HEK293T (cell line): ENCODE measurements around the gene TMEM233.
"Not testable (repeated sequence)": the region's sequence is repeated elsewhere in the genome, so short reads cannot be mapped to it uniquely, and the experiment has no call there.

Experiments used
- CTCF ChIA-PET: fragments of 350-600 bp; formaldehyde crosslinking; extraction: SDS; loops from one replicate; lab custom pipeline; 2021; ENCODE audit warnings: antibody characterized with exemption, inconsistent platforms; lab: Yijun Ruan, JAX
- POLR2A ChIA-PET: fragments of 350-600 bp; formaldehyde crosslinking; extraction: SDS; loops from one replicate; lab custom pipeline; 2020; ENCODE audit warnings: antibody characterized with exemption, inconsistent platforms; lab: Yijun Ruan, JAX
- DNase-seq: peaks from one replicate; pipeline ENCODE4 v3.0.0; 2012; ENCODE audit warnings: mixed read lengths; ENCODE audit errors: extremely low spot score
- ARNT ChIP-seq: fragments of 450-650 bp; IDR thresholded peaks from 2 replicates; pipeline ENCODE4 v1.6.1; 2017; ENCODE audit warnings: mild to moderate bottlenecking
- BHLHE40 ChIP-seq: fragments of 450-650 bp; IDR thresholded peaks from 2 replicates; pipeline ENCODE4 v1.6.1; 2016; ENCODE audit warnings: mild to moderate bottlenecking, moderate library complexity, borderline replicate concordance
- CTBP1 ChIP-seq: fragments of 450-650 bp; IDR thresholded peaks from 2 replicates; pipeline ENCODE4 v1.6.1; 2016; ENCODE audit warnings: borderline replicate concordance
- ELF4 ChIP-seq: fragments of 450-650 bp; IDR thresholded peaks from 2 replicates; pipeline ENCODE4 v1.6.1; 2017; ENCODE audit warnings: antibody characterized with exemption
- FOXA1 ChIP-seq: fragments of 450-650 bp; IDR thresholded peaks from 2 replicates; pipeline ENCODE4 v1.6.1; 2016; ENCODE audit warnings: mild to moderate bottlenecking
- FOXK2 ChIP-seq: fragments of 450-650 bp; IDR thresholded peaks from 2 replicates; pipeline ENCODE4 v1.6.1; 2016; ENCODE audit warnings: mild to moderate bottlenecking
- FOXM1 ChIP-seq: fragments of 450-650 bp; IDR thresholded peaks from 2 replicates; pipeline ENCODE4 v1.6.1; 2017; ENCODE audit warnings: mild to moderate bottlenecking, borderline replicate concordance
- HDGF ChIP-seq: fragments of 450-650 bp; IDR thresholded peaks from 2 replicates; pipeline ENCODE4 v1.6.1; 2017; ENCODE audit warnings: antibody characterized with exemption, borderline replicate concordance
- L3MBTL2 ChIP-seq: fragments of 450-650 bp; conservative IDR thresholded peaks from 2 replicates; pipeline ENCODE4 v1.6.1; 2016; ENCODE audit warnings: mild to moderate bottlenecking
- LEF1 ChIP-seq: fragments of 450-650 bp; IDR thresholded peaks from 2 replicates; pipeline ENCODE4 v1.6.1; 2017; ENCODE audit warnings: mild to moderate bottlenecking, borderline replicate concordance
- NFRKB ChIP-seq: fragments of 450-650 bp; IDR thresholded peaks from 2 replicates; pipeline ENCODE4 v1.6.1; 2016; ENCODE audit warnings: mild to moderate bottlenecking, moderate library complexity
- PKNOX1 ChIP-seq: fragments of 450-650 bp; IDR thresholded peaks from 2 replicates; pipeline ENCODE4 v1.6.1; 2016
- SP1 ChIP-seq: fragments of 450-650 bp; IDR thresholded peaks from 2 replicates; pipeline ENCODE4 v1.6.1; 2017
- SUZ12 ChIP-seq: fragments of 450-650 bp; IDR thresholded peaks from 2 replicates; pipeline ENCODE4 v1.6.1; 2016; ENCODE audit warnings: mild to moderate bottlenecking
- TARDBP ChIP-seq: fragments of 450-650 bp; IDR thresholded peaks from 2 replicates; pipeline ENCODE4 v1.6.1; 2016
- ZNF384 ChIP-seq: fragments of 450-650 bp; IDR thresholded peaks from 2 replicates; pipeline ENCODE4 v1.6.1; 2016

The TMEM233 gene

GRCh38 chr12:119634743-119635142 lies 41.2 kb downstream of the TMEM233 start:
- POLR2A ChIA-PET = no interaction called here
- TF ChIP-seq FOXA1 (no peak), HDGF (no peak), FOXM1 (no peak), SP1 (no peak), ARNT (no peak), NFRKB (no peak), CTBP1 (no peak), TARDBP (no peak)
- DNase-seq = no peak
- CTCF ChIA-PET = interaction anchor here (0.5 to 1.1 kb wide), 2 partner anchors 9 to 22 kb away, joined by 3 to 5 read pairs; no protein-coding TSS in a partner anchor

GRCh38 chr12:119642986-119643385 lies 49.4 kb downstream of the TMEM233 start:
- ChIA-PET CTCF (interaction anchor here (0.6 to 1.5 kb wide), 5 partner anchors 10 to 40 kb away, joined by 3 to 6 read pairs (median 4); no protein-coding TSS in a partner anchor), POLR2A (no interaction called here)
- DNase-seq = peak; percentile 10
- TF ChIP-seq PKNOX1 (no peak), ELF4 (no peak), LEF1 (no peak), ZNF384 (no peak), BHLHE40 (no peak), HDGF (no peak)

- ChIA-PET POLR2A (no interaction called here), CTCF (no interaction called here)
- no peak for DNase-seq
- TF ChIP-seq HDGF = no peak
- TF ChIP-seq LEF1 = no peak
- TF ChIP-seq FOXM1 = no peak
- TF ChIP-seq TARDBP = no peak
- TF ChIP-seq ZNF384 = no peak
- no peak for TF ChIP-seq L3MBTL2
- TF ChIP-seq SP1 = no peak
Observed at GRCh38 chr12:119644930-119645329, 51.4 kb downstream of the TMEM233 start.

- TF ChIP-seq L3MBTL2 (no peak), SUZ12 (no peak), ELF4 (no peak), BHLHE40 (no peak), NFRKB (no peak), PKNOX1 (no peak)
- POLR2A ChIA-PET = no interaction called here
- CTCF ChIA-PET = no interaction called here
- no peak for DNase-seq
Observed at GRCh38 chr12:119645535-119646059, 52.0 kb downstream of the TMEM233 start.

GRCh38 chr12:119649202-119649808 lies 55.7 kb downstream of the TMEM233 start:
- peak; percentile 41 for DNase-seq
- TF ChIP-seq ZNF384 = no peak
- no peak for TF ChIP-seq FOXA1
- POLR2A ChIA-PET = no interaction called here
- CTCF ChIA-PET = interaction anchor here (0.6 kb wide), 1 partner anchor 104 kb away, joined by 4 read pairs; no protein-coding TSS in a partner anchor

DNA sequence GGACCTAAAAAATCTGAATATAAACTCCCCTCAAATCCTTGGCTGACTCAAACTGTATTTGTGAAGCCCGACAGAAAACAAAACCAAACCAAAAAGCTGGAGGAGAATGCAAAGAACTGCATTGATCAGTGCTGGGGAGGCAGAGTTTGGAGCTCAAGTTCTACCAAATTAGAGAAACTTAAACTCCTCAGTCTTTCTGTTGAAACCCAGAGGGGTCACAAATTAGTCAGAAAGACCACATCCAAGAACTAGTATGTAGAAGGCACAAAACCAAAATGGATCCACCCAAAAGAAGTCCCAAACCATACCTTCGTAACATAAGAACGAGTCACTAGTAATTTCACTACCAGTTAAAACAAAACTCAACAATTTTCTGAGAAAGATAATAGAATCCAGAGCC lies 59.1 kb downstream of the TMEM233 start:
- no peak for DNase-seq
- CTCF ChIA-PET = no interaction called here

DNA sequence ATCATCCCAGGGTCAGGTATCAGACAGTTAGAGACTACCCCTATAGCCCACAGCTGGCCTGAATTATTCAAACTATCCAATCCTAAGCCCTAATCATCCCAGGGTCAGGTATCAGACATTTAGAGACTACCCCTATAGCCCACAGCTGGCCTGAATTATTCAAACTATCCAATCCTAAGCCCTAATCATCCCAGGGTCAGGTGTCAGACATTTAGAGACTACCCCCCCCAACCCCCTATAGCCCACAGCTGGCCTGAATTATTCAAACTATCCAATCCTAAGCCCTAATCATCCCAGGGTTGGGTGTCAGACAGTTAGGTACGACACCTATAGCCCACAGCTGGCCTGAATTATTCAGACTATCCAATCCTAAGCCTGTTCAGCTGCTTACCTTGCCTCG lies 63.4 kb downstream of the TMEM233 start:
- DNase-seq, POLR2A ChIA-PET, CTCF ChIA-PET: not testable (repeated sequence)

More for the DNA sequence above, 59.1 kb downstream of the TMEM233 start:
- TF ChIP-seq BHLHE40 = no peak
- TF ChIP-seq CTBP1 = no peak
- TF ChIP-seq TARDBP = no peak
- no peak for TF ChIP-seq ELF4
- TF ChIP-seq PKNOX1 = no peak
- no peak for TF ChIP-seq NFRKB
- TF ChIP-seq ZNF384 = no peak
- no peak for TF ChIP-seq HDGF
- TF ChIP-seq FOXK2 = no peak
- POLR2A ChIA-PET = no interaction called here

DNA sequence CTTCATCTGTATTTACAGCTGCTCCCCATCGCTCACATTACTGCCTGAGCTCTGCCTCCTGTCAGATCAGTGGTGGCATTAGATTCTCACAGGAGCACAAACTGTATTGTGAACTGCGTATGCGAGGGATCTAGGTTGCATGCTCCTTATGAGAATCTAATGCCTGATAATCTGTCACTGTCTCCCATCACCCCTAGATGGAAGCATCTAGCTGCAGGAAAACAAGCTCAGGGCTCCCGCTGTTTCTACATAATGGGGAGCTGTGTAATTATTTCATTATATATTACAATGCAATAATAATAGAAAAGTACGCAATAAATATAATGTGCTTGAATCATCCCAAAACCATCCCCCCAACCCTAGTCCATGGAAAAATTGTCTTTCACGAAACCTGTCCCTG lies 64.6 kb downstream of the TMEM233 start:
- CTCF ChIA-PET = interaction anchor here (0.7 kb wide), 1 partner anchor 61 kb away, joined by 4 read pairs; no protein-coding TSS in a partner anchor
- DNase-seq, POLR2A ChIA-PET: not testable (repeated sequence)
